ENCODE data around the gene FERD3L.

- TF ChIP-seq CTCF (conservative IDR thresholded peaks at IDR 0.05 in 1 of 2, IDR thresholded peaks at IDR 0.05 in 1 of 2; ENCODE audit: low read depth in 1 of 2, low read length in 2 of 2) (no peak), EZH2 (IDR thresholded peaks at IDR 0.05; ENCODE audit: low read length, missing control alignments) (no peak)
These were observed 25.8 kb downstream of the FERD3L start for GRCh38 chr7:19119372-19119771.

Data from fibroblast of lung (primary cell).